ENCODE data around the gene BDH1.

BDH1 gene

GRCh38 chr3:197545101-197545500 is 10.7 kb downstream of the BDH1 start:
- H3K27ac ChIP-seq (ENCODE audit: low read length), result no peak overlapping the region
- peaks cover 8% of the 10 kb centered on the region for H3K36me3 ChIP-seq (replicated peaks; ENCODE audit: low read depth, low read length)
- no peak overlapping the region for H3K9ac ChIP-seq (ENCODE audit: low read length)
- no peaks in the 10 kb centered on the region for H4K20me1 ChIP-seq (ENCODE audit: insufficient read depth, low read length)
- TF ChIP-seq EZH2phosphoT487 (IDR thresholded peaks at IDR 0.05; ENCODE audit: low read depth), result no peak
- TF ChIP-seq, protein P1, sequence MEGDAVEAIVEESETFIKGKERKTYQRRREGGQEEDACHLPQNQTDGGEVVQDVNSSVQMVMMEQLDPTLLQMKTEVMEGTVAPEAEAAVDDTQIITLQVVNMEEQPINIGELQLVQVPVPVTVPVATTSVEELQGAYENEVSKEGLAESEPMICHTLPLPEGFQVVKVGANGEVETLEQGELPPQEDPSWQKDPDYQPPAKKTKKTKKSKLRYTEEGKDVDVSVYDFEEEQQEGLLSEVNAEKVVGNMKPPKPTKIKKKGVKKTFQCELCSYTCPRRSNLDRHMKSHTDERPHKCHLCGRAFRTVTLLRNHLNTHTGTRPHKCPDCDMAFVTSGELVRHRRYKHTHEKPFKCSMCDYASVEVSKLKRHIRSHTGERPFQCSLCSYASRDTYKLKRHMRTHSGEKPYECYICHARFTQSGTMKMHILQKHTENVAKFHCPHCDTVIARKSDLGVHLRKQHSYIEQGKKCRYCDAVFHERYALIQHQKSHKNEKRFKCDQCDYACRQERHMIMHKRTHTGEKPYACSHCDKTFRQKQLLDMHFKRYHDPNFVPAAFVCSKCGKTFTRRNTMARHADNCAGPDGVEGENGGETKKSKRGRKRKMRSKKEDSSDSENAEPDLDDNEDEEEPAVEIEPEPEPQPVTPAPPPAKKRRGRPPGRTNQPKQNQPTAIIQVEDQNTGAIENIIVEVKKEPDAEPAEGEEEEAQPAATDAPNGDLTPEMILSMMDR (IDR thresholded peaks at IDR 0.05; ENCODE audit: low read depth, low read length), result no peak
- H2AFZ ChIP-seq (ENCODE audit: low read depth, low read length), result no peak overlapping the region
- H3K27me3 ChIP-seq (ENCODE audit: low read depth, low read length), result no peaks in the 10 kb centered on the region
- no peak overlapping the region for H3K4me3 ChIP-seq (ENCODE audit: low read length)
- H3K9me3 ChIP-seq (ENCODE audit: insufficient read depth, low read length), result no peaks in the 10 kb centered on the region
- peaks cover 23% of the 10 kb centered on the region for H3K79me2 ChIP-seq (ENCODE audit: low read length)
- no peak overlapping the region for H3K4me2 ChIP-seq (ENCODE audit: low read length)
- no peaks in the 10 kb centered on the region for H3K4me1 ChIP-seq (ENCODE audit: low read length)

DNA sequence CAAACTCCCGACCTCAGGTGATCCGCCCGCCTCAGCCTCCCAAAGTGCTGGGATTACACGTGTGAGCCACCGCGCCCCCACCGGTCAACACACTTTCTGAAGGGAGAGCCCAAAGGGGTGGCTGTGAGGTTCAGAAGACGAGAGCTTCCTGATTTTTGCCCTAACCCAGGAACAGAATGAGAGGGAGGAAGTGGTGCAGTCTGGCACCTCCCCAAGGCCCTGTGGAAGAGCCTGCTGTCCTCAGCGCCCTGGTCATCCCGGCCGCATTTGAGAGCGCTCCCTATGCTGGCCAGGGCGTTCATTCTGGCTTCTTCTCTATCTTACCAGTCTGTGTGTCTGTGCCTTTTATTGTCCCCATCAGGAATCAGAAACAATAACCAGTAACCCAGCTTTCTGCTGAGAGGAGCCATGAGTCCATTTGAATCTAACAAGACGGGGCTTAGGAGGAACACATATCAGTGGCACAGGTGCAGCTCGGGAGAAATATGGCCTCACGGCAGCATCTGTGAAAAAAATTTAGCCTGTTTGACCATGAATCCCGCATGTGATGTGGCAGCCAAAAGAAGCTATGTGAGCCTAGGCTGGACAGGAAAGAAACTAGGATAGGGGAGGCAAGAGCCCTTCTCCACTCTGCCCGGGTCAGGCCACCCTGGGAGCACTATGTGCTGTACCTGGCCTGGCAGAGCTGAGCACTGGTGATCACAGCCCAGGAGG is 12.9 kb downstream of the BDH1 start:
- H2AFZ ChIP-seq (ENCODE audit: low read depth, low read length), result no peak overlapping the region
- H3K79me2 ChIP-seq (ENCODE audit: low read length), result peaks cover 8% of the 10 kb centered on the region
- no peak overlapping the region for H3K27ac ChIP-seq (ENCODE audit: low read length)
- no peaks in the 10 kb centered on the region for H3K4me1 ChIP-seq (ENCODE audit: low read length)
- H3K27me3 ChIP-seq (ENCODE audit: low read depth, low read length), result no peaks in the 10 kb centered on the region
- TF ChIP-seq, protein P1 (IDR thresholded peaks at IDR 0.05; ENCODE audit: low read depth, low read length), result no peak
- no peak for TF ChIP-seq EZH2phosphoT487 (IDR thresholded peaks at IDR 0.05; ENCODE audit: low read depth)
- no peak overlapping the region for H3K4me2 ChIP-seq (ENCODE audit: low read length)
- H3K4me3 ChIP-seq (ENCODE audit: low read length), result no peak overlapping the region
- no peaks in the 10 kb centered on the region for H3K9me3 ChIP-seq (ENCODE audit: insufficient read depth, low read length)
- no peak overlapping the region for H3K9ac ChIP-seq (ENCODE audit: low read length)
- peaks cover 8% of the 10 kb centered on the region for H3K36me3 ChIP-seq (replicated peaks; ENCODE audit: low read depth, low read length)
- no peaks in the 10 kb centered on the region for H4K20me1 ChIP-seq (ENCODE audit: insufficient read depth, low read length)

DNA sequence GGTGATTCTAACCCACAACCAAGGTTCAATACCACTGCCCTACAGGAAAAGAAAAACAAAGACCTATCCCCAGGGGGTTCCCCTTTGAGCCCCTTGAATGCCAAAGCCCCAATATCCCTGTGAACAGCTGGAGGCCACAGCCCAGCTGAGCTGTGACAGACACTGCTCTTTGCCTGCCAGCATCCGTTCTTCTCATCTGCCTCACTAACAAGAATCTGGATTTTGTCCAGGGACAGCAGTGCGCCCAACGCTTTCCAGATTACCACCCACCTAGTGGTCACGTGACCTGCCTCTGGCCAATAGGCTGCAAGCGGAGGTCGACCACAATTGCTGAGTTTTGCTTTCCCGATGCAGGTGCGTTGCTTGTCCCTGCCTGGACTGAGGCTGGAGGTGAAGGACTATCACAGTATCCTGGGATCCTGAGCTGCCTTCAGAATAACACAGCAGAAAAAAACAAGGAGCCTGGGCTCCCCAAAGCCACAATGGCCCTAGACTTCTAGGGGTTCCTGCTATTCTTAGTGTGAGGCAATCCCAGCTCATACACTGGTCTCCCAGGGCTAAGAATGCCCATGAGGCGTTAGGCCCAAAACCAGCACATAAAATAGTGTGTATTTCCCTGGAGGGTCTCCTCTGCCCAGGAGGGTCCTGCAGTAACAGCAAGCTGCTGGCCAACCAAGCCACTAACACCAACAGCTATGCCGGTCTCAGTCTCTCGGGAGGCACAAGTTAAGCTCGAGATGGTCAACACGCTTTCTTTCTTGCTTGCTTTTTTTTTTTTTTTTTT is 13.8 kb downstream of the BDH1 start:
- H3K27me3 ChIP-seq (ENCODE audit: low read depth, low read length), result no peaks in the 10 kb centered on the region
- no peak overlapping the region for H3K4me3 ChIP-seq (ENCODE audit: low read length)
- no peaks in the 10 kb centered on the region for H3K4me1 ChIP-seq (ENCODE audit: low read length)
- peaks cover 11% of the 10 kb centered on the region for H3K36me3 ChIP-seq (replicated peaks; ENCODE audit: low read depth, low read length)
- TF ChIP-seq, protein P1 (IDR thresholded peaks at IDR 0.05; ENCODE audit: low read depth, low read length), result no peak
- TF ChIP-seq EZH2phosphoT487 (IDR thresholded peaks at IDR 0.05; ENCODE audit: low read depth), result no peak
- no peaks in the 10 kb centered on the region for H3K9me3 ChIP-seq (ENCODE audit: insufficient read depth, low read length)
- no peaks in the 10 kb centered on the region for H4K20me1 ChIP-seq (ENCODE audit: insufficient read depth, low read length)
- peaks cover under 1% of the 10 kb centered on the region; the same call in 1 of the 2 replicates for H3K79me2 ChIP-seq (ENCODE audit: low read length)
- H2AFZ ChIP-seq (ENCODE audit: low read depth, low read length), result no peak overlapping the region
- no peak overlapping the region for H3K27ac ChIP-seq (ENCODE audit: low read length)
- H3K4me2 ChIP-seq (ENCODE audit: low read length), result no peak overlapping the region
- H3K9ac ChIP-seq (ENCODE audit: low read length), result no peak overlapping the region

DNA sequence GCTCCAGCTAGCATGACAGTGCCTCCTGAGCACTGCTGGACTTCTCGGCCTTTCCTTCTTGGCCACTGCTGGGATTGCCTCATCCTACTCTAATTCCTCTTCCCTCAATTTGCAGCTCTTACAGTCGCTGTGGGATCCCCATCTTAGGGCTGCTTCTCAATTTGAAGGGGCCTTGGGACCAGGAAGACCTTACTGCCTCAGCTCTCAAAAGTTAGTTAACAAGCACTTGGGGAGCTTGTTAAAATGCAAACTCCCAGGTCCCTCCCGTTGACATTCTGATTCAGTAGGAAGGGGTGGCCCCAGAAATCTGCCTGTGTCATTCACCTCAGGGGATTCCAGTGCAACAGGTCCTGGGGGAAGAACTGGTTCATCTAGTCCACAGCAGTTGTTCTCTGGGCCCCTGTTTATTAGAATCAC is 14.8 kb downstream of the BDH1 start:
- no peaks in the 10 kb centered on the region for H3K9me3 ChIP-seq (ENCODE audit: insufficient read depth, low read length)
- no peak overlapping the region for H3K4me2 ChIP-seq (ENCODE audit: low read length)
- no peak overlapping the region for H3K4me3 ChIP-seq (ENCODE audit: low read length)
- H3K27me3 ChIP-seq (ENCODE audit: low read depth, low read length), result no peaks in the 10 kb centered on the region
- peaks cover 11% of the 10 kb centered on the region for H3K36me3 ChIP-seq (replicated peaks; ENCODE audit: low read depth, low read length)
- H3K79me2 ChIP-seq (ENCODE audit: low read length), result no peaks in the 10 kb centered on the region
- TF ChIP-seq, protein P1 (IDR thresholded peaks at IDR 0.05; ENCODE audit: low read depth, low read length), result no peak
- no peak for TF ChIP-seq EZH2phosphoT487 (IDR thresholded peaks at IDR 0.05; ENCODE audit: low read depth)
- H3K9ac ChIP-seq (ENCODE audit: low read length), result no peak overlapping the region
- no peak overlapping the region for H3K27ac ChIP-seq (ENCODE audit: low read length)
- H2AFZ ChIP-seq (ENCODE audit: low read depth, low read length), result no peak overlapping the region
- H4K20me1 ChIP-seq (ENCODE audit: insufficient read depth, low read length), result no peaks in the 10 kb centered on the region
- no peaks in the 10 kb centered on the region for H3K4me1 ChIP-seq (ENCODE audit: low read length)

Measured in OCI-LY3 (cell line).